ENCODE results near the gene HTRA3.

Gene HTRA3

DNA sequence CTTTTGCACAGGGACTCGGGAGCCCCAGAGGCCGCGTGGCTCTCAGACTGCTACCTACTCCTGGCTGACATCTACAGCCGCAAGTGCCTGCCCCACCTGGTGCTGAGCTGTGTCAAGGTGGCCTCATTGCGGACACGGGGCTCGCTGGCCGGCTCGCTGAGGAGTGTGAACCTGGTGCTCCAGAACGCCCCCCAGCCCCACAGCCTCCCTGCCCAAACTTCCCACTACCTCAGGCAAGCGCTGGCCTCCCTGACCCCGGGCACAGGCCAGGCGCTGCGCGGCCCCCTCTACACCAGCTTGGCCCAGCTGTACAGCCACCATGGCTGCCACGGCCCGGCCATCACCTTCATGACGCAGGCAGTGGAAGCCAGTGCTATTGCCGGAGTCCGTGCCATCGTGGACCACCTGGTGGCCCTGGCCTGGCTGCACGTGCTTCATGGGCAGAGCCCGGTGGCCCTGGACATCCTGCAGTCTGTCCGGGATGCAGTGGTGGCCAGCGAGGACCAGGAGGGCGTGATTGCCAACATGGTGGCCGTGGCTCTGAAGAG is 41.7 kb upstream of the HTRA3 start:
- Histone ChIP-seq H3K27ac (ENCODE audit: low read length) (no peak overlapping the region), H3K9me3 (ENCODE audit: control insufficient read depth in 2 of 2, low read length in 2 of 2) (no peaks in the 10 kb centered on the region), H3K27me3 (ENCODE audit: control insufficient read depth in 1 of 2, insufficient read depth in 2 of 2, low read length in 2 of 2) (no peaks in the 10 kb centered on the region), H3K4me1 (ENCODE audit: control insufficient read depth, insufficient read depth, low read length) (peaks cover 12% of the 10 kb centered on the region), H3K4me3 (ENCODE audit: low read length in 2 of 2) (no peak overlapping the region), H3K36me3 (ENCODE audit: control insufficient read depth in 2 of 2, insufficient read depth in 2 of 2, low read length in 2 of 2) (no peaks in the 10 kb centered on the region), H3K9ac (ENCODE audit: low read length in 2 of 2) (no peak overlapping the region)

GRCh38 chr4:8228319-8229250 is 41.0 kb upstream of the HTRA3 start:
- Histone ChIP-seq H3K9ac (ENCODE audit: low read length in 2 of 2) (no peak overlapping the region), H3K27ac (ENCODE audit: low read length) (no peak overlapping the region), H3K36me3 (ENCODE audit: control insufficient read depth in 2 of 2, insufficient read depth in 2 of 2, low read length in 2 of 2) (no peaks in the 10 kb centered on the region), H3K4me1 (ENCODE audit: control insufficient read depth, insufficient read depth, low read length) (peaks cover 12% of the 10 kb centered on the region), H3K27me3 (ENCODE audit: control insufficient read depth in 1 of 2, insufficient read depth in 2 of 2, low read length in 2 of 2) (no peaks in the 10 kb centered on the region), H3K4me3 (ENCODE audit: low read length in 2 of 2) (no peak overlapping the region), H3K9me3 (ENCODE audit: control insufficient read depth in 2 of 2, low read length in 2 of 2) (no peaks in the 10 kb centered on the region)

DNA sequence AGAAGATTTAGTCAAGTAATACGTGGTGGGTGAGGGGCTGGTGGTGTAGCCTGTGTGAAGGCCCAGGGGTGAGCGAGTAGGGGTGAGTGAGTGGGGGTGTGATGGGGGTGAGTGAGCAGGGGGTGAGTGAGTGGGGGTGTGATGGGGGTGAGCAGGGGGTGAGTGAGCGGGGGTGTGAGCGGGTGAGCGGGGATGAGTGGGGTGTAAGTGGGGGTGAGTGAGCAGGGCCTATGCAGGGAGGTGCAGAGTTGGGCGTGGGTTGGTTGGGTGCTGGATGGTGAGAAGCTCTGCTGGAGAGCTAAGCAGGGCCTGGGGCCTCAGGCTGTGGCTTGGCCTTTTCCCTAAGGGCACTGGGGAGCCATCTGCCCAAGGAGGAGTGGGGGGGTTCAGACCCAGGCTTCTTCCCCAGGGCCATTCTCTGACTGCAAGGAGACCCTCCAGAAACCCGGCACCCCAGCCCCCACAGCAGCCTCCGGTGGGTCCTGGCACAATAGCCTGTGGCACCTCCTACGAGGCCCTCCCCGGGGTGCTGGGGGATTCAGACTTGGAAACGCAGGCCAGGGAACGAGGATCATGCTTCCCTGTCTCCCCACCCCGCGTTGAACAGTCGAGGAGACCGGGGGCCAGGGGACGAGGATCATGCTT is 40.1 kb upstream of the HTRA3 start:
- Histone ChIP-seq H3K9ac (ENCODE audit: low read length in 2 of 2) (no peak overlapping the region), H3K27ac (ENCODE audit: low read length) (no peak overlapping the region), H3K4me3 (ENCODE audit: low read length in 2 of 2) (no peak overlapping the region), H3K36me3 (ENCODE audit: control insufficient read depth in 2 of 2, insufficient read depth in 2 of 2, low read length in 2 of 2) (no peaks in the 10 kb centered on the region), H3K4me1 (ENCODE audit: control insufficient read depth, insufficient read depth, low read length) (peaks cover 12% of the 10 kb centered on the region), H3K27me3 (ENCODE audit: control insufficient read depth in 1 of 2, insufficient read depth in 2 of 2, low read length in 2 of 2) (no peaks in the 10 kb centered on the region), H3K9me3 (ENCODE audit: control insufficient read depth in 2 of 2, low read length in 2 of 2) (no peaks in the 10 kb centered on the region)

DNA sequence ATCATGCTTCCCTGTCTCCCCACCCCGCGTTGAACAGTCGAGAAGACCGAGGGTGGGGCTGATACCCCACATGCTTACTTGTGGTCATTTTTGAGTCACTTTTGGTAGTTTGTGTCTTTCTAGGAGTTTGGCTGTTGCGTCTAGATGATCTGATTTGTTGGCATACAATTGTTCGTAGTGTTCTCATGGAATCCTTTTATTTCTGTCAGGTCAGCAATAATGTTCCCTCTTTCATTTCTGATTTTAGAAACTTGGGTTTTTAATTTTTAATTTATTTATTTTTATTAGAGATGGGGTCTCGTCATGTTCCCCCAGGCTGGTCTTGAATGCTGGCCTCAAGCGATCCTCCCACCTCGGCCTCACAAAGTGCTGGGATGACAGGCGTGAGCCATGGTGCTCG is 39.5 kb upstream of the HTRA3 start:
- Histone ChIP-seq H3K4me1 (ENCODE audit: control insufficient read depth, insufficient read depth, low read length) (peaks cover 12% of the 10 kb centered on the region), H3K4me3 (ENCODE audit: low read length in 2 of 2) (no peak overlapping the region), H3K27me3 (ENCODE audit: control insufficient read depth in 1 of 2, insufficient read depth in 2 of 2, low read length in 2 of 2) (no peaks in the 10 kb centered on the region), H3K36me3 (ENCODE audit: control insufficient read depth in 2 of 2, insufficient read depth in 2 of 2, low read length in 2 of 2) (no peaks in the 10 kb centered on the region), H3K27ac (ENCODE audit: low read length) (no peak overlapping the region), H3K9ac (ENCODE audit: low read length in 2 of 2) (no peak overlapping the region), H3K9me3 (ENCODE audit: control insufficient read depth in 2 of 2, low read length in 2 of 2) (no peaks in the 10 kb centered on the region)

GRCh38 chr4:8230891-8231290 is 38.7 kb upstream of the HTRA3 start:
- Histone ChIP-seq H3K9ac (ENCODE audit: low read length in 2 of 2) (no peak overlapping the region), H3K27me3 (ENCODE audit: control insufficient read depth in 1 of 2, insufficient read depth in 2 of 2, low read length in 2 of 2) (no peaks in the 10 kb centered on the region), H3K4me1 (ENCODE audit: control insufficient read depth, insufficient read depth, low read length) (peaks cover 12% of the 10 kb centered on the region), H3K4me3 (ENCODE audit: low read length in 2 of 2) (no peak overlapping the region), H3K27ac (ENCODE audit: low read length) (no peak overlapping the region), H3K36me3 (ENCODE audit: control insufficient read depth in 2 of 2, insufficient read depth in 2 of 2, low read length in 2 of 2) (no peaks in the 10 kb centered on the region), H3K9me3 (ENCODE audit: control insufficient read depth in 2 of 2, low read length in 2 of 2) (no peaks in the 10 kb centered on the region)

DNA sequence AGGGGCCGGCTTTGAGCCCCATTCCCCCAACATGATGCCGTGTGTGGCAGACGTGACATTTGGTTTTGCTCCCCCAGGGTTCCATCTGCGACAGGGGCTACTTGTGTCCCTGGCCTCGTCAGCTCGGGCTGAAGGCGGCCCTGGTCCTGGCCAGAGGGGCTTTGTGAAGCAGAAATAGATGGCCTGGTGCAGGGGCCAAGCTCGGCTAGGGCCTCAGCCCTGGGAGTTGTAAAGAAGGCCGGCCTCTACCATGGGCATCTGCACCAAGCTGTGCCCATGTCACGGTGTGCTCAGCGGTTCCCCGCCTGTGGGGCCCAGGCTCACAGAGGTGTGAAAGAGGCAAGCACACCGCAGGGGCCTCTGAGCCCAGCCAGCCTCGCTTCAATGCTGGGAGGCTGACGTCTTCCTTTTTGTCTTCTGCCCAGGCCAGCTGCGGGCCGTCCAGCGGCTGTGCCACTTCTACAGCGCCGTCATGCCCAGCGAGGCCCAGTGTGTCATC is 38.0 kb upstream of the HTRA3 start:
- Histone ChIP-seq H3K36me3 (ENCODE audit: control insufficient read depth in 2 of 2, insufficient read depth in 2 of 2, low read length in 2 of 2) (no peaks in the 10 kb centered on the region), H3K27ac (ENCODE audit: low read length) (no peak overlapping the region), H3K9ac (ENCODE audit: low read length in 2 of 2) (no peak overlapping the region), H3K9me3 (ENCODE audit: control insufficient read depth in 2 of 2, low read length in 2 of 2) (no peaks in the 10 kb centered on the region), H3K4me3 (ENCODE audit: low read length in 2 of 2) (no peak overlapping the region), H3K4me1 (ENCODE audit: control insufficient read depth, insufficient read depth, low read length) (peaks cover 12% of the 10 kb centered on the region), H3K27me3 (ENCODE audit: control insufficient read depth in 1 of 2, insufficient read depth in 2 of 2, low read length in 2 of 2) (no peaks in the 10 kb centered on the region)

GRCh38 chr4:8232748-8233147 is 36.8 kb upstream of the HTRA3 start:
- no peaks in the 10 kb centered on the region for H3K9me3 ChIP-seq (ENCODE audit: control insufficient read depth in 2 of 2, low read length in 2 of 2)
- peaks cover 12% of the 10 kb centered on the region for H3K4me1 ChIP-seq (ENCODE audit: control insufficient read depth, insufficient read depth, low read length)
- H3K27me3 ChIP-seq (ENCODE audit: control insufficient read depth in 1 of 2, insufficient read depth in 2 of 2, low read length in 2 of 2) = no peaks in the 10 kb centered on the region
- no peak overlapping the region for H3K9ac ChIP-seq (ENCODE audit: low read length in 2 of 2)
- H3K27ac ChIP-seq (ENCODE audit: low read length) = no peak overlapping the region
- H3K36me3 ChIP-seq (ENCODE audit: control insufficient read depth in 2 of 2, insufficient read depth in 2 of 2, low read length in 2 of 2) = no peaks in the 10 kb centered on the region
- no peak overlapping the region for H3K4me3 ChIP-seq (ENCODE audit: low read length in 2 of 2)

DNA sequence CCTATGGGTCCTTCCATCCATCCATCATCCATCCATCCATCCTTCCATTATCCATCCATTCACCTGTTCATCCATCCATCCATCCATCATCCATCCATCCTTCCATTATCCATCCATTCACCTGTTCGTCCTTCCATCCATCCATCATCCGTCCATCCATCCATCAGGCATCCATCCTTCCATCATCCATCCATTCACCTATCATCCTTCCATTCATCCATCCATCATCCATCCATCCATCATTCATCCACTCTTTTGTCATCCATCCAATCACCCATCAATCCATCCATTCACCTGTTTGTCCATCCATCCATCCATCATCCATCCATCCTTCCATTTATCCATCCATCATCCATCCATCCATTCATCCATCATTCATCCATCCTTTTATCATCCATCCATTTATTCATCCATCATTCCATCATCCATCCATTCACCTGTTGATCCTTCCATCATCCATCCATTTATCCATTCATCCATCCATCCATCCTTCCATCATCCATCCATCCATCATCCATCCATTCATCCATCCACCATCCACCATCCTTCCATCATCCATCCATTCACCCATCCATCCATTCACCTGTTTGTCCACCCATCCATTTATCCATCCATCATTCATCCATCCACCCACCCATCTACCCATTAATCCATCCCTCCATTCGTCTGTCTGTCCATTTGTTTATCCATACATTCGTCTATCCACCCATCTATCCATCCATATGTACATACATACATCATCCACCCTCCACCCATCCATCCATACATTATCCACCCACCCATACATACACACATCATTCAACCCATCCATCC is 35.7 kb upstream of the HTRA3 start:
- Histone ChIP-seq H3K27ac (ENCODE audit: low read length) (no peak overlapping the region), H3K27me3 (ENCODE audit: control insufficient read depth in 1 of 2, insufficient read depth in 2 of 2, low read length in 2 of 2) (no peaks in the 10 kb centered on the region), H3K36me3 (ENCODE audit: control insufficient read depth in 2 of 2, insufficient read depth in 2 of 2, low read length in 2 of 2) (no peaks in the 10 kb centered on the region), H3K4me3 (ENCODE audit: low read length in 2 of 2) (no peak overlapping the region), H3K4me1 (ENCODE audit: control insufficient read depth, insufficient read depth, low read length) (peaks cover 3% of the 10 kb centered on the region), H3K9ac (ENCODE audit: low read length in 2 of 2) (no peak overlapping the region), H3K9me3 (ENCODE audit: control insufficient read depth in 2 of 2, low read length in 2 of 2) (no peaks in the 10 kb centered on the region)

DNA sequence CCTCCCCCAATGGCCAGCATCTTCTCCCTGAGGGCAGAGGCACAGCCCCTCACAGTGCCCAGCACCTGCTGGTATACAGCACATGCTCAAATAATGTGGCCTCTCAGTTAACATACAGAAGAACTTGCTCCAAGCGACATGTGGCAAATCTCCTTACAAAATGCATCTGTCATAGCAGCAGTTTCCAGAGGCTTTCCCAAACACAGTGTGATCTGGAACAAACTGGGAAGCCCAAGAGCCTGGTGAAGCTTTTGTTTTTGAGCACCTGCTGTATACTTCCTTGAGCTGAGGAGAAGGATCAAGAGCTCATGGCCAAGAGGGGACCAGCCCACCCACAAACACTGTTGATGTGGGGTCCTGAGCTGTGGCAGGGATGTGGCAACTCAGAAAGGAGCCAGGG is 34.8 kb upstream of the HTRA3 start:
- Histone ChIP-seq H3K9me3 (ENCODE audit: control insufficient read depth in 2 of 2, low read length in 2 of 2) (no peaks in the 10 kb centered on the region), H3K4me1 (ENCODE audit: control insufficient read depth, insufficient read depth, low read length) (no peaks in the 10 kb centered on the region), H3K4me3 (ENCODE audit: low read length in 2 of 2) (no peak overlapping the region), H3K36me3 (ENCODE audit: control insufficient read depth in 2 of 2, insufficient read depth in 2 of 2, low read length in 2 of 2) (peaks cover 0 to 3% of the 10 kb centered on the region in 2 donors), H3K9ac (ENCODE audit: low read length in 2 of 2) (no peak overlapping the region), H3K27ac (ENCODE audit: low read length) (no peak overlapping the region), H3K27me3 (ENCODE audit: control insufficient read depth in 1 of 2, insufficient read depth in 2 of 2, low read length in 2 of 2) (no peaks in the 10 kb centered on the region)

GRCh38 chr4:8235224-8235623 is 34.3 kb upstream of the HTRA3 start:
- H3K4me3 ChIP-seq (ENCODE audit: low read length in 2 of 2) = no peak overlapping the region
- H3K27ac ChIP-seq (ENCODE audit: low read length) = no peak overlapping the region
- peaks cover 0 to 3% of the 10 kb centered on the region in 2 donors for H3K36me3 ChIP-seq (ENCODE audit: control insufficient read depth in 2 of 2, insufficient read depth in 2 of 2, low read length in 2 of 2)
- no peaks in the 10 kb centered on the region for H3K4me1 ChIP-seq (ENCODE audit: control insufficient read depth, insufficient read depth, low read length)
- H3K27me3 ChIP-seq (ENCODE audit: control insufficient read depth in 1 of 2, insufficient read depth in 2 of 2, low read length in 2 of 2) = no peaks in the 10 kb centered on the region
- H3K9me3 ChIP-seq (ENCODE audit: control insufficient read depth in 2 of 2, low read length in 2 of 2) = no peaks in the 10 kb centered on the region
- H3K9ac ChIP-seq (ENCODE audit: low read length in 2 of 2) = no peak overlapping the region

Measured in stomach smooth muscle (tissue), 2 donors.